HCT116 (cell line): ENCODE results near the gene ADH1C. TPM values are rescaled to one million over a fixed set of nuclear protein-coding genes. Genes with fewer than 3 reads are reported as not detected.

ENCODE experiments used
- ATAC-seq: fragments of 200-7000 bp; cut with Tn5 transposase; 2 replicates; pipeline ENCODE4 v1.9.1; 2020; ENCODE audit warnings: mild to moderate bottlenecking, moderate library complexity
- BruUV-seq: library from RNA; stranded (reverse); fragments of 400-500 nt; replicated peaks from 2 replicates; lab custom pipeline; 2021; lab: Mats Ljungman, UMichigan
- CTCF ChIA-PET: fragments of 300-600 bp; sonication (Branson Sonifier 250); formaldehyde crosslinking; loops from one replicate; lab custom pipeline; 2021; ENCODE audit warnings: antibody characterized with exemption; lab: Charles Lee
- POLR2A ChIA-PET: fragments of 300-600, 350-600 bp; sonication (Branson Sonifier 250); formaldehyde crosslinking; loops from one replicate; lab custom pipeline; 2021; ENCODE audit warnings: antibody characterized with exemption; lab: Charles Lee
- RAD21 ChIA-PET, 2 experiments: fragments of 300-600 bp; sonication (Branson Sonifier 250); formaldehyde crosslinking; loops; one replicate each; lab custom pipeline; 2023; ENCODE audit warnings: low total read pairs in 2 of 2; ENCODE audit not compliant: uncharacterized antibody in 2 of 2, unreplicated experiment in 2 of 2, low non-redundant PET in 1 of 2; lab: Charles Lee
- DNase-seq: peaks from one replicate; pipeline ENCODE4 v3.0.0-alpha.2; 2010; ENCODE audit warnings: low read depth, low spot score
- H2AFZ ChIP-seq: fragments of 200-600 bp; shearing (Covaris generic), sonication (generic); 2 replicates; pipeline ENCODE4 v1.6.1; 2017; ENCODE audit warnings: low read depth, mixed run types, mixed read lengths, antibody characterized with exemption, low read length; ENCODE audit not compliant: poor library complexity, severe bottlenecking
- H3K27ac ChIP-seq: 2 replicates; pipeline ENCODE4 v1.5.1; 2012; ENCODE audit warnings: low read depth, low read length
- H3K27me3 ChIP-seq: fragments of 200-600 bp; sonication (generic); 2 replicates; pipeline ENCODE4 v1.6.1; 2016; ENCODE audit warnings: mixed run types, low read length, mixed read lengths; ENCODE audit not compliant: insufficient read depth
- H3K36me3 ChIP-seq, 2 experiments: fragments of 200-500 bp in 1 of 2; fragments of 200-600 bp in 1 of 2; sonication (Bioruptor generic) in 1 of 2; sonication (generic) in 1 of 2; 2 replicates each; pipeline versions ENCODE4 v1.5.1 to v1.6.1; 2014 to 2016; ENCODE audit warnings: low read length in 2 of 2, inconsistent platforms in 1 of 2, mixed read lengths in 1 of 2, mixed run types in 1 of 2; ENCODE audit not compliant: insufficient read depth in 2 of 2, control insufficient read depth in 1 of 2
- H3K4me1 ChIP-seq, 2 experiments: fragments of 200-600 bp in 1 of 2; sonication (generic) in 1 of 2; 2 replicates each; pipeline versions ENCODE4 v1.5.1 to v1.6.1; 2012 to 2017; ENCODE audit warnings: low read length in 2 of 2, inconsistent platforms in 1 of 2, mild to moderate bottlenecking in 1 of 2, mixed read lengths in 1 of 2, mixed run types in 1 of 2, moderate library complexity in 1 of 2; ENCODE audit not compliant: insufficient read depth in 2 of 2, control insufficient read depth in 1 of 2
- H3K4me2 ChIP-seq: fragments of 200-600 bp; sonication (generic); 2 replicates; pipeline ENCODE4 v1.6.1; 2017; ENCODE audit warnings: mixed run types, low read length, mixed read lengths
- H3K4me3 ChIP-seq, 2 experiments: fragments of 200-600 bp in 1 of 2; sonication (generic) in 1 of 2; replicated peaks in 1 of 2; 2 replicates each; pipeline ENCODE4 v1.5.1; 2011 to 2016; ENCODE audit warnings: low read length in 2 of 2, control low read depth in 1 of 2, low read depth in 1 of 2, mild to moderate bottlenecking in 1 of 2, mixed read lengths in 1 of 2, mixed run types in 1 of 2
- H3K79me2 ChIP-seq: fragments of 200-600 bp; sonication (generic); 2 replicates; pipeline ENCODE4 v1.6.1; 2017; ENCODE audit warnings: mild to moderate bottlenecking, mixed run types, low read length, moderate library complexity, mixed read lengths; ENCODE audit not compliant: insufficient read depth
- H3K9ac ChIP-seq: fragments of 200-600 bp; sonication (generic); 2 replicates; pipeline ENCODE4 v1.6.1; 2016; ENCODE audit warnings: low read length, mixed read lengths
- H3K9me2 ChIP-seq: fragments of 200-600 bp; sonication (generic), shearing (Covaris generic); 2 replicates; pipeline ENCODE4 v1.6.1; 2017; ENCODE audit warnings: mixed run types, mild to moderate bottlenecking, moderate library complexity; ENCODE audit not compliant: insufficient read depth
- H3K9me3 ChIP-seq, 2 experiments: fragments of 200-500 bp in 1 of 2; fragments of 200-600 bp in 1 of 2; sonication (Bioruptor generic) in 1 of 2; sonication (generic) in 1 of 2; 2 replicates each; pipeline ENCODE4 v1.6.1; 2014 to 2017; ENCODE audit warnings: low read length in 2 of 2, mixed read lengths in 2 of 2, inconsistent platforms in 1 of 2, low read depth in 1 of 2, mild to moderate bottlenecking in 1 of 2, mixed run types in 1 of 2, moderate library complexity in 1 of 2; ENCODE audit not compliant: control insufficient read depth in 1 of 2, insufficient read depth in 1 of 2
- H4K20me1 ChIP-seq: fragments of 200-600 bp; sonication (generic), shearing (Covaris generic); 2 replicates; pipeline ENCODE4 v1.6.1; 2017; ENCODE audit warnings: mixed run types, mild to moderate bottlenecking, moderate library complexity; ENCODE audit not compliant: insufficient read depth
- CBX3 ChIP-seq: IDR thresholded peaks from 2 replicates; pipeline ENCODE4 v1.6.1; 2012; ENCODE audit warnings: low read depth
- EGR1 ChIP-seq: IDR thresholded peaks from 2 replicates; pipeline ENCODE4 v1.6.1; 2012; ENCODE audit warnings: low read depth
- ELF1 ChIP-seq: IDR thresholded peaks from 2 replicates; pipeline ENCODE4 v1.6.1; 2012; ENCODE audit warnings: low read depth, borderline replicate concordance
- EZH2 ChIP-seq: fragments of 200-600 bp; sonication (generic); IDR thresholded peaks from 2 replicates; pipeline ENCODE4 v1.6.1; 2017; ENCODE audit warnings: antibody characterized with exemption, mixed run types
- EZH2phosphoT487 ChIP-seq: fragments of 200-600 bp; IDR thresholded peaks from 2 replicates; pipeline ENCODE4 v1.6.1; 2018; ENCODE audit warnings: antibody characterized with exemption, borderline replicate concordance
- MAX ChIP-seq: IDR thresholded peaks from 2 replicates; pipeline ENCODE4 v1.6.1; 2012
- POLR2A ChIP-seq: IDR thresholded peaks from 2 replicates; pipeline ENCODE4 v1.7.0; 2011; ENCODE audit warnings: borderline replicate concordance; ENCODE audit not compliant: insufficient read depth, insufficient read length; ENCODE audit errors: extremely low read depth
- REST ChIP-seq: IDR thresholded peaks from 2 replicates; pipeline ENCODE4 v1.6.1; 2012; ENCODE audit warnings: low read depth
- SP1 ChIP-seq: IDR thresholded peaks from 2 replicates; pipeline ENCODE4 v1.6.1; 2012; ENCODE audit warnings: low read depth
- TCF7L2 ChIP-seq: IDR thresholded peaks from 2 replicates; pipeline ENCODE4 v1.7.0; 2011; ENCODE audit warnings: borderline replicate concordance, inconsistent platforms; ENCODE audit not compliant: insufficient read depth, insufficient read length; ENCODE audit errors: extremely low read depth
- YY1 ChIP-seq: IDR thresholded peaks from 2 replicates; pipeline ENCODE4 v1.6.1; 2011; ENCODE audit warnings: low read length, low read depth, moderate library complexity, mild to moderate bottlenecking; ENCODE audit not compliant: insufficient replicate concordance; ENCODE audit errors: extremely low read depth
- ZBTB33 ChIP-seq: IDR thresholded peaks from 2 replicates; pipeline ENCODE4 v1.6.1; 2011; ENCODE audit warnings: mild to moderate bottlenecking, low read length, moderate library complexity; ENCODE audit not compliant: insufficient replicate concordance; ENCODE audit errors: extremely low read depth
- ZNF274 ChIP-seq: fragments of 200-500 bp; sonication (Bioruptor generic); IDR thresholded peaks from 2 replicates; pipeline ENCODE4 v1.6.1; 2014; ENCODE audit warnings: mild to moderate bottlenecking, low read depth, low read length, inconsistent platforms
- intact Hi-C: fragments of 100-400 bp; cut with micrococcal nuclease; formaldehyde crosslinking; loops from 2 replicates; pipeline ENCODE4 v1.10.0; 2022
- total RNA-seq: library from RNA; stranded (reverse); gene quantifications from one replicate; pipeline ENCODE4 v1.2.1, GENCODE V29; 2021; ENCODE audit not compliant: unreplicated experiment
- TF ChIP-seq, protein P1 (sequence below): IDR thresholded peaks from 2 replicates; pipeline ENCODE4 v1.6.1; 2012

Gene ADH1C
- total RNA-seq, 1 experiment from 2014 or later, result not detected

DNA sequence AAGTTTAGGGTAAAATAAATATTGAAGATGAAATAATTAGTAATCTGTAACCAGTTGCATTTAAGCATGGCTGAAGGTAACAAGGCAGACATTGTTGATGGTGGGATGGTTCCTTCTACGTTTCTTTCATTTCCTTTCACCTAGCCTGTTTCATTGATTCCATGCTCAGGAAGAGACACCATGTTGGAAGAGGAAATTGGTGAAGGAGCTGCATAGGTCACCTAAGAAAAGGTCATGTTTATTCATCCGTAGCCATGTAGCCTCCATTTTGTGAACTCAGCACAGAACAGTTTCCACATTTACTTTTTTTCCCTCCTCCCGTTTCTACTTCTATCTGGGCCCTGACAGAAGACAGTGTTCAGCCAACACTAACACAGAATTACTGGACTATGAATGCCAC is 35.2 kb downstream of the ADH1C start:
- intact Hi-C loops, result no loop called here
- ChIA-PET CTCF (no interaction called here), RAD21 (no interaction called here), POLR2A (no interaction called here)
- Histone ChIP-seq H3K9me2 (no peaks in the 10 kb centered on the region; the same call in 1 of the 2 replicates), H3K4me2 (no peak overlapping the region), H3K27me3 (no peaks in the 10 kb centered on the region), H3K27ac (no peak overlapping the region), H3K4me3 (no peak overlapping the region), H4K20me1 (no peaks in the 10 kb centered on the region), H2AFZ (no peak overlapping the region), H3K4me1 (no peaks in the 10 kb centered on the region), H3K9me3 (no peaks in the 10 kb centered on the region), H3K36me3 (no peaks in the 10 kb centered on the region), H3K9ac (no peak overlapping the region), H3K79me2 (no peaks in the 10 kb centered on the region)
- DNase-seq (no peak), ATAC-seq (no peak)
- no peak for TF ChIP-seq EGR1
- TF ChIP-seq EZH2, result no peak
- TF ChIP-seq TCF7L2, result no peak
- no peak for TF ChIP-seq EZH2phosphoT487
- TF ChIP-seq ZNF274, result no peak
- TF ChIP-seq ELF1, result no peak
- no peak for TF ChIP-seq YY1
- TF ChIP-seq REST, result no peak
- no peak for TF ChIP-seq SP1
- no peak for TF ChIP-seq ZBTB33
- no peak for TF ChIP-seq CBX3
- TF ChIP-seq POLR2A, result no peak
- TF ChIP-seq MAX, result no peak
- TF ChIP-seq, protein P1, sequence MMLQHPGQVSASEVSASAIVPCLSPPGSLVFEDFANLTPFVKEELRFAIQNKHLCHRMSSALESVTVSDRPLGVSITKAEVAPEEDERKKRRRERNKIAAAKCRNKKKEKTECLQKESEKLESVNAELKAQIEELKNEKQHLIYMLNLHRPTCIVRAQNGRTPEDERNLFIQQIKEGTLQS, result no peak
- no TSS peak for BruUV-seq
